RWPE1 (cell line): ENCODE measurements around the gene THADA.
A peak's percentile ranks its signal among the peaks of the same experiment; 100 is the strongest.

Source experiments
- CTCF ChIA-PET: fragments of 350-600 bp; sonication (Branson Sonifier 250); formaldehyde crosslinking; extraction: SDS; loops from one replicate; lab custom pipeline; 2021; lab: Yijun Ruan, JAX
- POLR2A ChIA-PET: fragments of 400-600 bp; formaldehyde crosslinking; extraction: SDS; loops from one replicate; lab custom pipeline; 2020; ENCODE audit warnings: antibody characterized with exemption; ENCODE audit not compliant: low non-redundant PET; lab: Yijun Ruan, JAX
- DNase-seq: peaks from one replicate; pipeline ENCODE4 v3.0.0; 2012; ENCODE audit warnings: low spot score
- H3K27ac ChIP-seq: fragments of 450-650 bp; 2 replicates; pipeline ENCODE4 v1.5.1; 2017
- TF ChIP-seq, protein P1 (sequence below): fragments of 450-650 bp; conservative IDR thresholded peaks from 2 replicates; pipeline ENCODE4 v1.5.1; 2017; ENCODE audit warnings: low read depth, mild to moderate bottlenecking

The THADA gene

DNA sequence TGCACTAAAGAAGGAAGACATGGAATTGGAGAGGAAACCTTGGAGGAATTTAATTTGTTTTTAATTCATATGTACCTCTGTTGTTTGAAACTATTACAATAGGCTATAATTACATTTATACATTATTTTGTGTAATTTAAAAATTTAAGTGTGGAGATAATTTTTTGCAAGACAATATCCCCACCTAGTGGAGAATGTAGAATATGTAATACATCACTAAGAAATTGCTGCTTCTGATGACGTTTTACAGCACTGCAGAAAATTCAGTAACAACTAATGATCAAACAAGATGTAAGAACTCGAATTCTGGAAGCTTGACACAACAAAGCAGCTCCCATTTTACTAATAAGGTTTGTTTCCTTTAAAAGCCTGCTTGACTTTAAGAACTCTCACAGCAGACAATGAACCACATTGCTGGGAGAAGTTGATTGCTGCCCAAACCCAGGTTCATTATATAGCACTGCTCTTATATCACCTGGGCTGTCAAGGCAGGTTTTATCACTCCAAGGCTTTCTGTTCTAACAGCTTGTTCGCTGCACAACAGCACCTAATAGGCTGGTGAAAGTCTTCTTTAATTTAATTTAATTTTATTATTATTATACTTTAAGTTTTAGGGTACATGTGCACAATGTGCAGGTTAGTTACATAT is 53.4 kb downstream of the THADA start:
- CTCF ChIA-PET = interaction anchor here (0.5 to 0.7 kb wide), 3 partner anchors 417 to 1374 kb away, joined by 3 to 4 read pairs (median 3); no protein-coding TSS in a partner anchor
- no peak overlapping the region for H3K27ac ChIP-seq
- TF ChIP-seq, protein P1, sequence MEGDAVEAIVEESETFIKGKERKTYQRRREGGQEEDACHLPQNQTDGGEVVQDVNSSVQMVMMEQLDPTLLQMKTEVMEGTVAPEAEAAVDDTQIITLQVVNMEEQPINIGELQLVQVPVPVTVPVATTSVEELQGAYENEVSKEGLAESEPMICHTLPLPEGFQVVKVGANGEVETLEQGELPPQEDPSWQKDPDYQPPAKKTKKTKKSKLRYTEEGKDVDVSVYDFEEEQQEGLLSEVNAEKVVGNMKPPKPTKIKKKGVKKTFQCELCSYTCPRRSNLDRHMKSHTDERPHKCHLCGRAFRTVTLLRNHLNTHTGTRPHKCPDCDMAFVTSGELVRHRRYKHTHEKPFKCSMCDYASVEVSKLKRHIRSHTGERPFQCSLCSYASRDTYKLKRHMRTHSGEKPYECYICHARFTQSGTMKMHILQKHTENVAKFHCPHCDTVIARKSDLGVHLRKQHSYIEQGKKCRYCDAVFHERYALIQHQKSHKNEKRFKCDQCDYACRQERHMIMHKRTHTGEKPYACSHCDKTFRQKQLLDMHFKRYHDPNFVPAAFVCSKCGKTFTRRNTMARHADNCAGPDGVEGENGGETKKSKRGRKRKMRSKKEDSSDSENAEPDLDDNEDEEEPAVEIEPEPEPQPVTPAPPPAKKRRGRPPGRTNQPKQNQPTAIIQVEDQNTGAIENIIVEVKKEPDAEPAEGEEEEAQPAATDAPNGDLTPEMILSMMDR = peak; percentile 57
- peak; percentile 54 for DNase-seq
- POLR2A ChIA-PET = no interaction called here

DNA sequence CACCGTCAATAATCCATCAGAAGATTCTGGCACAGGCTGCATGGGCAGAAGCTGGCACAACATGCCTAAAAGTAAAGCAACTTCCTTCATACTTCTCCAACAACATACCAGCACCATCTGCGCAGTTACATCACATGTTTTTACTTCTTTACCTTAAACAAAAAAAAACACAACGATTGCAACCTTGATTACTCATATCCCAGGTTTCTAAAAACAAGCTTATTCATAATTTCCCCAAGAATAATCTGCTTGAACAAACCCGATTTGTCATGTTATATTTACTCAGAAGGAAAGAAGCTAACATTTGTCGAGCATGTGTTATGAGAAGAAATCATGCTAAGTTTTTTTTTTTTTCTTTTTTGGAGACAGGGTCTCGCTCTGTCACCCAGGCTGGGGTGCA is 54.7 kb downstream of the THADA start:
- POLR2A ChIA-PET = no interaction called here

DNA sequence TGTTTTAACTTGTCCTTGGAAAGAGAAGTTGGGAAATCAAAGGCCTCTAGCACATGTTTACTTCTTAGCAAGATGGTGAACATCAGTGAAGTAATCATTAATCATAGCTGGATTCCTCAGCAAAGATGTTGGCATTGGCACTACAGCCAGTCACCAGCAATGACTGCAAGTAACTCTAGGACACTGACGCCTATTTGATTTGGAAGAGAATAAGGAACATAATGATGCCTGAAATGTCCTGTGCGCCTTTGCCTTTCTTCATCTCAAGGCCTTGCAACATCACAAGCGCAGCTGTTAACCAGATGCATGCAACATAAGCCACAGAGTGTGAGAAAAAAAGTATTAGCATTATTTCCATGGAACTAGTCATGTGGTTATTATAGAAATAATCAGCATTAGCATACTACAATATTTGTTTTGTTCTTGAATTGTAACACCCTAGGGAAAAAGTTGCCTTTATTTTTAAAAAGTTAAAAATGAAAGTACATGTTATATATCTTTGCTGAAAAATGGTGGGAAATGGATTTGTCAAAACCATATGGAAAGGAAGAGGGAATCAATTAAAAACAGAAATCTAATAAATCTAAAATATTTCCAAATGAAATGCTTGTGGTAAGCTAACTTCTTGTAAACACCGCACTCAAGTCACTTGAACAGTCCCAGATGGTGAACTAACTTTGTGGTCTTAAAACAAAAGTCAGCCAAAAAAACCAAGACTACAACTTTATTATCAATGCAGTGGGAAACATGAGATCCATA is 55.6 kb downstream of the THADA start:
- no peak overlapping the region for H3K27ac ChIP-seq
- POLR2A ChIA-PET = no interaction called here
- CTCF ChIA-PET = interaction anchor here (0.9 to 1.6 kb wide), 4 partner anchors 55 to 593 kb away, joined by 3 read pairs; no protein-coding TSS in a partner anchor
- TF ChIP-seq, protein P1 = no peak
- peak; percentile 63 for DNase-seq

More for the DNA sequence above, 54.7 kb downstream of the THADA start:
- peak overlapping the region; percentile 96 for H3K27ac ChIP-seq
- CTCF ChIA-PET = interaction anchor here (0.6 to 1.1 kb wide), 10 partner anchors 23 to 895 kb away, joined by 3 to 6 read pairs (median 3); no protein-coding TSS in a partner anchor
- peak; percentile 23 for DNase-seq
- TF ChIP-seq, protein P1 = no peak

DNA sequence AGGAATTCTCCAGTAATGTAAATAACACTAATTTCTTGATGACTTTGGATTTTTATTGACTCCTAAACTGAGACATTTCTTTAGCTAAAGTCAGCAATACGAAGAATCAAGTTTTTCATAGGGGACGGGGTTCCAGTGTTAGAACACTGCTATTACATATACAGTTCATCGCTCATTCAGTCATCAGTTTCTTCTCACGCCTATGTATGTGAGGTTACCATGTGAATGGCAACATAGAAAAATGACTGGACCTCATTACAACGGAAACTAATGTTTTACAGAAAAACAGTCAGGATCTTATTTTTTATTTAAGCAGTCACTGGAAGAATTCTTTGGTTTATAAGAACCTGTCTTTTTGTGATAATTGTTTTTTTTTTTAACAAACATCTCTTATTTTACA is 56.4 kb downstream of the THADA start:
- no peak overlapping the region for H3K27ac ChIP-seq
- DNase-seq = no peak
- TF ChIP-seq, protein P1 = no peak
- ChIA-PET CTCF (interaction anchor here (0.6 to 1.6 kb wide), 3 partner anchors 54 to 592 kb away, joined by 3 to 4 read pairs (median 3); no protein-coding TSS in a partner anchor), POLR2A (no interaction called here)

DNA sequence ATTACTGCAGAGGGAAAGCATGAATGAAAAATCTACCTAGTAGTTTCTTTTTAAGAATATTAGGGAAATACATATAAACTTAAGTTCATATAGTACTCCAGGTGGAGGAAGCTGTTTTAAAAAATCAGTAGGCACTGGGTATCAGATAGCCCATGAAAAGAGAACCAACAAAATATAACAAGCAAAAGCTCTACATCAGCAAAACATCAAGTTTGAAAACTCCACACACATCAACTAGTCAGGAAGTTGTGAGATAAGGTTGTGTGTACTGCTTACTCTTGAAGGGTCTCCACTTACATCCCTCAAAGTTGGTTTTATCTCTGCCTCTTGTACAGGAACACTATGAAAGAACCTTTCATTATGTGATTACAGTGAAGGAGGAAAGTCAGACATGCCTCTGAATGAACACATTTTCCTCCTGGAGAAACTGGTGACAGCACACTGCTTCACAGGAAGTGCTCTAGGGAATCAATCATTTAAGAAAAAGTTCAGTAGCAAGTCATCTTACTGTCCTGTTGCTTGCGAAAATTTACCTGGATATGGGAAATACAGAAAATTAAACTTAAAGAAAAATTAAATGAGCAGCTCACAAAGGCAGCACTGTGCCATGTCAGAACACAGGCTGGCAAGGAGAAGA is 57.7 kb downstream of the THADA start:
- ChIA-PET CTCF (interaction anchor here (0.7 to 0.8 kb wide), 2 partner anchors 42 to 309 kb away, joined by 4 to 5 read pairs; no protein-coding TSS in a partner anchor), POLR2A (no interaction called here)
- H3K27ac ChIP-seq = no peak overlapping the region
- TF ChIP-seq, protein P1 = no peak
- DNase-seq = no peak

DNA sequence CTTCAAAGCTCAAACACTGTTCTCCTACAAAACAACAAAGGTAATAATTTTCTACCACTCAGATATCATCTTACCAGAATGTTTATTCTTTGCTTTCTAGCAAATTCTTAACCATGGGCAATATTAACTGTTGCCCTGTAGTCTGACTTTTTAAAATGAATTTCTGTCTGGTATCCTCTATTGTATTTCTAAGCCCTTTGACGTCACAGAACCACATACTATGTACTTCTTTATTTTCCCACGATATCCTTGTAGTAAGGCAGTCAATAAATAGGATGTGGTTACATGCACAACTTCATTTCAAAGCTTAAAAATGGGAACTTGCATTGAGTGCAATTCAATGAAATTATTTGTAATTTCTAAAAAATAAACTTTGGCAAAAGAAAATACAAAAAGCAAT is 58.7 kb downstream of the THADA start:
- TF ChIP-seq, protein P1 = no peak
- DNase-seq = no peak
- ChIA-PET CTCF (interaction anchor here (0.6 to 0.8 kb wide), 2 partner anchors 308 to 567 kb away, joined by 3 to 5 read pairs; no protein-coding TSS in a partner anchor), POLR2A (no interaction called here)
- no peak overlapping the region for H3K27ac ChIP-seq
